Esophagus muscularis mucosa (tissue), 4 donors: Measurements from ENCODE around the gene DENND1B. TPM values are rescaled to one million over a fixed set of nuclear protein-coding genes. Genes with fewer than 3 reads are reported as not detected.

Experiments used
- DNase-seq: peaks from one replicate; pipeline ENCODE4 v3.0.0-alpha.2; 2017; ENCODE audit errors: extremely low spot score
- H3K27ac ChIP-seq, 4 donors: fragments of 200-600 bp; sonication (generic); replicated peaks in 1 of 4; 1 replicate in 3 of 4; 2 replicates in 1 of 4; pipeline ENCODE4 v1.5.1; 2016 to 2019; ENCODE audit warnings: mild to moderate bottlenecking in 1 of 4
- H3K27me3 ChIP-seq, 4 donors: fragments of 200-600 bp; sonication (generic); one replicate each; pipeline versions ENCODE4 v1.5.1 to v1.6.0; 2016 to 2019
- H3K36me3 ChIP-seq, 4 donors: fragments of 200-600 bp; sonication (generic); one replicate each; pipeline ENCODE4 v1.5.1; 2016 to 2019
- H3K4me1 ChIP-seq, 4 donors: fragments of 200-600 bp; sonication (generic); one replicate each; pipeline ENCODE4 v1.5.1; 2016 to 2019
- H3K4me3 ChIP-seq, 4 donors: fragments of 200-600 bp; sonication (generic); 1 replicate in 2 of 4; 2 replicates in 2 of 4; pipeline ENCODE4 v1.5.1; 2016 to 2019; ENCODE audit warnings: mild to moderate bottlenecking in 4 of 4, moderate library complexity in 1 of 4
- H3K9me3 ChIP-seq, 4 donors: fragments of 200-600 bp; sonication (generic); 1 replicate in 3 of 4; 2 replicates in 1 of 4; pipeline ENCODE4 v1.5.1; 2016 to 2019
- EP300 ChIP-seq: sonication (generic); formaldehyde crosslinking; IDR thresholded peaks from one replicate; pipeline ENCODE4 v1.6.1; 2017; ENCODE audit warnings: antibody characterized with exemption
- POLR2A ChIP-seq: fragments of 450-650 bp; IDR thresholded peaks from one replicate; pipeline ENCODE4 v1.6.1; 2017; ENCODE audit warnings: antibody characterized with exemption, moderate library complexity, mild to moderate bottlenecking, low read depth
- POLR2AphosphoS5 ChIP-seq, 2 donors: sonication (generic); formaldehyde crosslinking; IDR thresholded peaks; one replicate each; pipeline ENCODE4 v1.6.1; 2017; ENCODE audit warnings: antibody characterized with exemption in 2 of 2
- WGBS: methylation state at CpG from one replicate; pipeline ENCODE4 v1.1.5; 2018; 5-methylcytosine and 5-hydroxymethylcytosine counted together
- intact Hi-C: fragments of 100-400 bp; cut with DNase I; formaldehyde crosslinking; loops from one replicate; pipeline ENCODE4 v1.15.1; 2023
- total RNA-seq, 4 donors: library from RNA; depleted of rRNA; stranded (reverse); fragments of >200 nt; gene quantifications; one replicate each; pipeline versions ENCODE4 v1.1.0 to v1.2.1, GENCODE V29; 2016
- TF ChIP-seq, protein P1 (sequence below), 3 experiments: fragments of 200-600 bp in 2 of 3; fragments of 450-650 bp in 1 of 3; sonication (generic) in 2 of 3; IDR thresholded peaks; one replicate each; pipeline ENCODE4 v1.5.1; 2017 to 2019; ENCODE audit warnings: antibody characterized with exemption in 3 of 3, mild to moderate bottlenecking in 2 of 3, moderate library complexity in 1 of 3

Gene DENND1B
- total RNA-seq, 4 donors from 2014 or later: 6.4 to 11.3 (median 9.1) TPM

DNA sequence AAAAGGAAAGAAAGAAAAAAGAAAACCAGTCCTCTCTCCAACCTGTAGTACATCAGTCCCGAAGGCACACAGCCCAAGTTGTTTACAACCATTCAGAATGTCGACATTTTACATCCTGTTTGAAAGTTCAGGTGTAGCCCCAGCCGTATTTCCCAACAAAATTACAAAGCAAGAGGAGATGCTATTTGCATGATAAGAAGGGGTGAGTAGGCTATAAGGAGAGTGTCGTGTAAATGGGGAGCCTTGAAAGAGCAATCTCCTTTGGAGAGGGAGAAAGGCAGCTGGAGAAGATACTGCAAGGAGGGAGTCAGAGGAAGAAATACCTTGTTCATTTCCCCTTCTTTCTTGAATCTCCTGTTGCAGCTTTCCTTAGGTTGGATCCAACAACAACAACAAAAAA lies 35.5 kb upstream of the DENND1B start:
- Histone ChIP-seq H3K27me3 (no peaks in the 10 kb centered on the region), H3K36me3 (no peaks in the 10 kb centered on the region), H3K27ac (no peak overlapping the region), H3K4me1 (no peaks in the 10 kb centered on the region), H3K4me3 (no peak overlapping the region), H3K9me3 (no peaks in the 10 kb centered on the region)
- intact Hi-C loops: no loop called here
- TF ChIP-seq, protein P1, sequence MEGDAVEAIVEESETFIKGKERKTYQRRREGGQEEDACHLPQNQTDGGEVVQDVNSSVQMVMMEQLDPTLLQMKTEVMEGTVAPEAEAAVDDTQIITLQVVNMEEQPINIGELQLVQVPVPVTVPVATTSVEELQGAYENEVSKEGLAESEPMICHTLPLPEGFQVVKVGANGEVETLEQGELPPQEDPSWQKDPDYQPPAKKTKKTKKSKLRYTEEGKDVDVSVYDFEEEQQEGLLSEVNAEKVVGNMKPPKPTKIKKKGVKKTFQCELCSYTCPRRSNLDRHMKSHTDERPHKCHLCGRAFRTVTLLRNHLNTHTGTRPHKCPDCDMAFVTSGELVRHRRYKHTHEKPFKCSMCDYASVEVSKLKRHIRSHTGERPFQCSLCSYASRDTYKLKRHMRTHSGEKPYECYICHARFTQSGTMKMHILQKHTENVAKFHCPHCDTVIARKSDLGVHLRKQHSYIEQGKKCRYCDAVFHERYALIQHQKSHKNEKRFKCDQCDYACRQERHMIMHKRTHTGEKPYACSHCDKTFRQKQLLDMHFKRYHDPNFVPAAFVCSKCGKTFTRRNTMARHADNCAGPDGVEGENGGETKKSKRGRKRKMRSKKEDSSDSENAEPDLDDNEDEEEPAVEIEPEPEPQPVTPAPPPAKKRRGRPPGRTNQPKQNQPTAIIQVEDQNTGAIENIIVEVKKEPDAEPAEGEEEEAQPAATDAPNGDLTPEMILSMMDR (IDR thresholded peaks at IDR 0.05): no peak
- no peak for TF ChIP-seq POLR2A
- TF ChIP-seq POLR2AphosphoS5 (IDR thresholded peaks at IDR 0.05): no peak
- no peak for TF ChIP-seq EP300
- WGBS: 54% methylated on average over 4 of the region's 4 CpGs
- DNase-seq: no peak

- no peaks in the 10 kb centered on the region for H3K9me3 ChIP-seq
- no peak for DNase-seq
- 55% methylated on average over 3 of the region's 3 CpGs for WGBS
- H3K27me3 ChIP-seq: no peaks in the 10 kb centered on the region
- H3K36me3 ChIP-seq: no peaks in the 10 kb centered on the region
- intact Hi-C loops: no loop called here
- no peak overlapping the region for H3K27ac ChIP-seq
- no peaks in the 10 kb centered on the region for H3K4me1 ChIP-seq
- no peak for TF ChIP-seq POLR2AphosphoS5 (IDR thresholded peaks at IDR 0.05)
- TF ChIP-seq EP300: no peak
- TF ChIP-seq, protein P1 (IDR thresholded peaks at IDR 0.05): no peak
- no peak for TF ChIP-seq POLR2A
- H3K4me3 ChIP-seq: no peak overlapping the region
Observed at GRCh38 chr1:197808880-197809279, 33.6 kb upstream of the DENND1B start.

- Histone ChIP-seq H3K27ac (no peak overlapping the region), H3K27me3 (no peaks in the 10 kb centered on the region), H3K4me3 (no peak overlapping the region), H3K4me1 (no peaks in the 10 kb centered on the region), H3K9me3 (no peaks in the 10 kb centered on the region), H3K36me3 (no peaks in the 10 kb centered on the region)
- no peak for TF ChIP-seq POLR2AphosphoS5 (IDR thresholded peaks at IDR 0.05)
- TF ChIP-seq EP300: no peak
- no peak for TF ChIP-seq POLR2A
- TF ChIP-seq, protein P1 (IDR thresholded peaks at IDR 0.05): no peak
- intact Hi-C loops: no loop called here
- no peak for DNase-seq
- WGBS: 66% methylated on average over 5 of the region's 5 CpGs
Observed at GRCh38 chr1:197807739-197808453, 32.6 kb upstream of the DENND1B start.

- H3K4me3 ChIP-seq: no peak overlapping the region
- no peaks in the 10 kb centered on the region for H3K9me3 ChIP-seq
- TF ChIP-seq POLR2AphosphoS5 (IDR thresholded peaks at IDR 0.05): no peak
- TF ChIP-seq POLR2A: no peak
- no peak for TF ChIP-seq EP300
- intact Hi-C loops: no loop called here
- DNase-seq: no peak
- 76% methylated on average over 4 of the region's 4 CpGs for WGBS
- H3K27ac ChIP-seq: no peak overlapping the region
- H3K27me3 ChIP-seq: no peaks in the 10 kb centered on the region
- H3K36me3 ChIP-seq: no peaks in the 10 kb centered on the region
- no peaks in the 10 kb centered on the region for H3K4me1 ChIP-seq
Observed at GRCh38 chr1:197807216-197807615, 31.9 kb upstream of the DENND1B start.

DNA sequence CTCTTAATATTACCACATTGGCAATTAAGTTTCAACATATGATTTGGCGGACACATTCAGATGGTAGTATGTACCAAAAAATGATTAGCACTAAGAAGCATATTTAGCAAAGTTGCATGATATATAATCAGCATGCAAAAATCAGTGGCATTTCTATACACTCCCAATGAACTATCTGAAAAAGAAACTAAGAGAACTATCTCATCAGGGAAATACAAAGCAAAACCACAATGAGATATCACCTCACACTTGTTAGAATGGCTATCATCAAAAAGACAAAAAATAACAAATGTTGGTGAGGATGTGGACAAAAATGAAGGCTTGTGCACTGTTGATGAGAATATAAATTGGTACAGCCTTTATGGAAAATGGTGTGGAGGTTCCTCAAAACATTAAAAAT lies 31.4 kb upstream of the DENND1B start:
- H3K4me3 ChIP-seq: no peak overlapping the region
- WGBS: 96% methylated on average over 1 of the region's 1 CpG
- H3K9me3 ChIP-seq: no peaks in the 10 kb centered on the region
- no peak for TF ChIP-seq POLR2AphosphoS5 (IDR thresholded peaks at IDR 0.05)
- no peak for TF ChIP-seq EP300
- TF ChIP-seq POLR2A: no peak
- TF ChIP-seq, protein P1 (IDR thresholded peaks at IDR 0.05): no peak
- H3K27me3 ChIP-seq: no peaks in the 10 kb centered on the region
- no peaks in the 10 kb centered on the region for H3K36me3 ChIP-seq
- no peaks in the 10 kb centered on the region for H3K4me1 ChIP-seq
- no peak for DNase-seq
- intact Hi-C loops: no loop called here
- H3K27ac ChIP-seq: no peak overlapping the region
